ENCODE measurements around the gene POU2AF2. TPM values are rescaled to one million over a fixed set of nuclear protein-coding genes. Genes with fewer than 3 reads are reported as not detected.
"Not testable (repeated sequence)": the region's sequence is repeated elsewhere in the genome, so short reads cannot be mapped to it uniquely, and the experiment has no call there.

The POU2AF2 gene
- total RNA-seq, 1 experiment from 2014 or later: not detected

- TF ChIP-seq HMGA2 (CRISPR knock-in tag; IDR thresholded peaks at IDR 0.05): no peak
- no peak for TF ChIP-seq ATF6 (CRISPR knock-in tag; IDR thresholded peaks at IDR 0.05)
- TF ChIP-seq TCF7 (CRISPR knock-in tag; IDR thresholded peaks at IDR 0.05; ENCODE audit: low read depth): no peak
- TF ChIP-seq ZNF263 (CRISPR knock-in tag; IDR thresholded peaks at IDR 0.05; ENCODE audit: low read depth): no peak
- no peak for TF ChIP-seq USF1 (CRISPR knock-in tag; IDR thresholded peaks at IDR 0.05)
- TF ChIP-seq KAT7 (CRISPR knock-in tag; IDR thresholded peaks at IDR 0.05; ENCODE audit: borderline replicate concordance): no peak
- TF ChIP-seq GRHL2 (CRISPR knock-in tag; IDR thresholded peaks at IDR 0.05; ENCODE audit: insufficient replicate concordance, severe bottlenecking): no peak
- TF ChIP-seq ZBTB21 (CRISPR knock-in tag; IDR thresholded peaks at IDR 0.05; ENCODE audit: borderline replicate concordance): no peak
- TF ChIP-seq ZNF423 (CRISPR knock-in tag; IDR thresholded peaks at IDR 0.05): no peak
- TF ChIP-seq PRDM15 (CRISPR knock-in tag; IDR thresholded peaks at IDR 0.05): no peak
- TF ChIP-seq ARID4B (CRISPR knock-in tag; IDR thresholded peaks at IDR 0.05; ENCODE audit: borderline replicate concordance): no peak
- TF ChIP-seq ETV6 (CRISPR knock-in tag; IDR thresholded peaks at IDR 0.05): no peak
- Mint-ChIP-seq H3K36me3 (no peaks in the 10 kb centered on the region), H3K9me3 (no peaks in the 10 kb centered on the region), H3K27me3 (ENCODE audit: low read depth) (no peaks in the 10 kb centered on the region), H3K4me3 (no peak overlapping the region), H3K27ac (no peak overlapping the region), H3K4me1 (no peaks in the 10 kb centered on the region)
- CTCF ChIA-PET: no interaction called here
- ATAC-seq (no peak), DNase-seq (ENCODE audit: low spot score) (no peak)
- POLR2A ChIA-PET: interaction anchor here (0.6 kb wide), 1 partner anchor 75 kb away, joined by 3 read pairs; no protein-coding TSS in a partner anchor
These were observed 19.9 kb downstream of the POU2AF2 start for GRCh38 chr11:111265421-111265820.

GRCh38 chr11:111268303-111268702 lies 22.8 kb downstream of the POU2AF2 start:
- CTCF ChIA-PET: not testable (repeated sequence)

More at GRCh38 chr11:111268303-111268702, 22.8 kb downstream of the POU2AF2 start:
- H3K27me3 Mint-ChIP-seq (ENCODE audit: low read depth); H3K4me1 Mint-ChIP-seq; ATAC-seq; DNase-seq (ENCODE audit: low spot score); POLR2A ChIA-PET; H3K36me3 Mint-ChIP-seq; H3K27ac Mint-ChIP-seq; H3K4me3 Mint-ChIP-seq; H3K9me3 Mint-ChIP-seq: not testable (repeated sequence)
- TF ChIP-seq HMGA2 (CRISPR knock-in tag; IDR thresholded peaks at IDR 0.05): peak; percentile 93

Data from WTC11 (cell line).